Coronary artery (tissue), 2 donors: ENCODE data around the gene CGGBP1.
A peak's percentile ranks its signal among the peaks of the same experiment; 100 is the strongest.

Source experiments
- DNase-seq: peaks from one replicate; pipeline ENCODE4 v3.0.0-alpha.2; 2017; ENCODE audit warnings: low spot score
- H3K27ac ChIP-seq, 2 donors: fragments of 200-600 bp; sonication (generic); one replicate each; pipeline ENCODE4 v1.5.1; 2016 to 2019
- H3K4me3 ChIP-seq: fragments of 200-600 bp; sonication (generic); 2 replicates; pipeline ENCODE4 v1.5.1; 2016; ENCODE audit warnings: mild to moderate bottlenecking, moderate library complexity
- CTCF ChIP-seq: fragments of 200-600 bp; sonication (generic); IDR thresholded peaks from one replicate; pipeline ENCODE4 v1.5.1; 2019; ENCODE audit warnings: antibody characterized with exemption

CGGBP1 gene

GRCh38 chr3:88082854-88083253, 24.0 kb upstream of the CGGBP1 start:
- TF ChIP-seq CTCF: no peak
- DNase-seq: no peak
- Histone ChIP-seq H3K4me3 (no peak overlapping the region), H3K27ac (no peak overlapping the region)

- TF ChIP-seq CTCF: no peak
- no peak for DNase-seq
These were observed 20.1 kb upstream of the CGGBP1 start for GRCh38 chr3:88078932-88079331.

GRCh38 chr3:88076712-88077111, 17.9 kb upstream of the CGGBP1 start:
- Histone ChIP-seq H3K27ac (no peak overlapping the region), H3K4me3 (no peak overlapping the region)
- DNase-seq: no peak
- no peak for TF ChIP-seq CTCF

More at GRCh38 chr3:88078932-88079331, 20.1 kb upstream of the CGGBP1 start:
- no peak overlapping the region for H3K4me3 ChIP-seq
- no peak overlapping the region for H3K27ac ChIP-seq

- DNase-seq: no peak
- TF ChIP-seq CTCF: no peak
- Histone ChIP-seq H3K27ac (no peak overlapping the region), H3K4me3 (no peak overlapping the region)
These were observed 16.7 kb upstream of the CGGBP1 start for GRCh38 chr3:88075497-88075896.

- no peak for TF ChIP-seq CTCF
- no peak for DNase-seq
- H3K27ac ChIP-seq: no peak overlapping the region
- H3K4me3 ChIP-seq: no peak overlapping the region
These were observed 16.3 kb upstream of the CGGBP1 start for GRCh38 chr3:88075072-88075471.

- TF ChIP-seq CTCF: no peak
- no peak for DNase-seq
- H3K4me3 ChIP-seq: peak overlapping the region; percentile 33
- no peak overlapping the region for H3K27ac ChIP-seq
These were observed 2.9 kb upstream of the CGGBP1 start for GRCh38 chr3:88061746-88062145.

GRCh38 chr3:88059380-88060170, 770 bp upstream of the CGGBP1 start:
- Histone ChIP-seq H3K4me3 (peak overlapping the region; percentile 77), H3K27ac (peak overlapping the region; percentile 90 to 97)
- no peak for TF ChIP-seq CTCF
- DNase-seq: peak; percentile 75
